SHP77 treated with DMSO at 0.1 percent for 48 hours (cell line): ENCODE results near the gene PHACTR1.
"Not testable (repeated sequence)": the region's sequence is repeated elsewhere in the genome, so short reads cannot be mapped to it uniquely, and the experiment has no call there.

Experiments
- DNase-seq: peaks from one replicate; lab custom pipeline; 2025; lab: John Stamatoyannopoulos, UW

The PHACTR1 gene

GRCh38 chr6:13112921-13113320, 396.4 kb downstream of the PHACTR1 start:
- no peak for DNase-seq

GRCh38 chr6:13113376-13113775, 396.8 kb downstream of the PHACTR1 start:
- DNase-seq, result no peak

GRCh38 chr6:13113981-13114593, 397.5 kb downstream of the PHACTR1 start:
- no peak for DNase-seq

- DNase-seq, result no peak
Measured at GRCh38 chr6:13116155-13116554, 399.6 kb downstream of the PHACTR1 start.

- no peak for DNase-seq
Measured at GRCh38 chr6:13117570-13117969, 401.0 kb downstream of the PHACTR1 start.

GRCh38 chr6:13119549-13119948, 403.0 kb downstream of the PHACTR1 start:
- DNase-seq, result no peak

- DNase-seq, result no peak
Measured at GRCh38 chr6:13120483-13121482, 404.2 kb downstream of the PHACTR1 start.

- DNase-seq, result no peak
Measured at GRCh38 chr6:13124131-13124530, 407.6 kb downstream of the PHACTR1 start.

- DNase-seq, result no peak
Measured at GRCh38 chr6:13125841-13126240, 409.3 kb downstream of the PHACTR1 start.

GRCh38 chr6:13131935-13132661, 415.5 kb downstream of the PHACTR1 start:
- no peak for DNase-seq

GRCh38 chr6:13133894-13134293, 417.3 kb downstream of the PHACTR1 start:
- DNase-seq, result not testable (repeated sequence)

GRCh38 chr6:13135152-13135551, 418.6 kb downstream of the PHACTR1 start:
- DNase-seq, result no peak

- DNase-seq, result no peak
Measured at GRCh38 chr6:13139119-13139518, 422.6 kb downstream of the PHACTR1 start.

- no peak for DNase-seq
Measured at GRCh38 chr6:13140980-13141379, 424.4 kb downstream of the PHACTR1 start.

- DNase-seq, result no peak
Measured at GRCh38 chr6:13141387-13141786, 424.8 kb downstream of the PHACTR1 start.

- no peak for DNase-seq
Measured at GRCh38 chr6:13142611-13143010, 426.0 kb downstream of the PHACTR1 start.

GRCh38 chr6:13146442-13146841, 429.9 kb downstream of the PHACTR1 start:
- DNase-seq, result no peak

- DNase-seq, result no peak
Measured at GRCh38 chr6:13147376-13147775, 430.8 kb downstream of the PHACTR1 start.

- DNase-seq, result no peak
Measured at GRCh38 chr6:13147782-13148181, 431.2 kb downstream of the PHACTR1 start.

GRCh38 chr6:13152764-13153163, 436.2 kb downstream of the PHACTR1 start:
- DNase-seq, result no peak

GRCh38 chr6:13156381-13156780, 439.8 kb downstream of the PHACTR1 start:
- DNase-seq, result no peak

GRCh38 chr6:13157293-13157692, 440.7 kb downstream of the PHACTR1 start:
- DNase-seq, result no peak

- no peak for DNase-seq
Measured at GRCh38 chr6:13159300-13159699, 442.7 kb downstream of the PHACTR1 start.
